HCT116 (cell line): ENCODE results near the gene TMTC2. TPM values are rescaled to one million over a fixed set of nuclear protein-coding genes. Genes with fewer than 3 reads are reported as not detected.

ENCODE experiments used
- ATAC-seq: fragments of 200-7000 bp; cut with Tn5 transposase; 2 replicates; pipeline ENCODE4 v1.9.1; 2020; ENCODE audit warnings: mild to moderate bottlenecking, moderate library complexity
- BruUV-seq: library from RNA; stranded (reverse); fragments of 400-500 nt; replicated peaks from 2 replicates; lab custom pipeline; 2021; lab: Mats Ljungman, UMichigan
- CTCF ChIA-PET: fragments of 300-600 bp; sonication (Branson Sonifier 250); formaldehyde crosslinking; loops from one replicate; lab custom pipeline; 2021; ENCODE audit warnings: antibody characterized with exemption; lab: Charles Lee
- POLR2A ChIA-PET: fragments of 300-600, 350-600 bp; sonication (Branson Sonifier 250); formaldehyde crosslinking; loops from one replicate; lab custom pipeline; 2021; ENCODE audit warnings: antibody characterized with exemption; lab: Charles Lee
- RAD21 ChIA-PET, 2 experiments: fragments of 300-600 bp; sonication (Branson Sonifier 250); formaldehyde crosslinking; loops; one replicate each; lab custom pipeline; 2023; ENCODE audit warnings: low total read pairs in 2 of 2; ENCODE audit not compliant: uncharacterized antibody in 2 of 2, unreplicated experiment in 2 of 2, low non-redundant PET in 1 of 2; lab: Charles Lee
- DNase-seq: peaks from one replicate; pipeline ENCODE4 v3.0.0-alpha.2; 2010; ENCODE audit warnings: low read depth, low spot score
- H2AFZ ChIP-seq: fragments of 200-600 bp; shearing (Covaris generic), sonication (generic); 2 replicates; pipeline ENCODE4 v1.6.1; 2017; ENCODE audit warnings: low read depth, mixed run types, mixed read lengths, antibody characterized with exemption, low read length; ENCODE audit not compliant: poor library complexity, severe bottlenecking
- H3K27ac ChIP-seq: 2 replicates; pipeline ENCODE4 v1.5.1; 2012; ENCODE audit warnings: low read depth, low read length
- H3K27me3 ChIP-seq: fragments of 200-600 bp; sonication (generic); 2 replicates; pipeline ENCODE4 v1.6.1; 2016; ENCODE audit warnings: mixed run types, low read length, mixed read lengths; ENCODE audit not compliant: insufficient read depth
- H3K36me3 ChIP-seq, 2 experiments: fragments of 200-500 bp in 1 of 2; fragments of 200-600 bp in 1 of 2; sonication (Bioruptor generic) in 1 of 2; sonication (generic) in 1 of 2; 2 replicates each; pipeline versions ENCODE4 v1.5.1 to v1.6.1; 2014 to 2016; ENCODE audit warnings: low read length in 2 of 2, inconsistent platforms in 1 of 2, mixed read lengths in 1 of 2, mixed run types in 1 of 2; ENCODE audit not compliant: insufficient read depth in 2 of 2, control insufficient read depth in 1 of 2
- H3K4me1 ChIP-seq, 2 experiments: fragments of 200-600 bp in 1 of 2; sonication (generic) in 1 of 2; 2 replicates each; pipeline versions ENCODE4 v1.5.1 to v1.6.1; 2012 to 2017; ENCODE audit warnings: low read length in 2 of 2, inconsistent platforms in 1 of 2, mild to moderate bottlenecking in 1 of 2, mixed read lengths in 1 of 2, mixed run types in 1 of 2, moderate library complexity in 1 of 2; ENCODE audit not compliant: insufficient read depth in 2 of 2, control insufficient read depth in 1 of 2
- H3K4me2 ChIP-seq: fragments of 200-600 bp; sonication (generic); 2 replicates; pipeline ENCODE4 v1.6.1; 2017; ENCODE audit warnings: mixed run types, low read length, mixed read lengths
- H3K4me3 ChIP-seq, 2 experiments: fragments of 200-600 bp in 1 of 2; sonication (generic) in 1 of 2; replicated peaks in 1 of 2; 2 replicates each; pipeline ENCODE4 v1.5.1; 2011 to 2016; ENCODE audit warnings: low read length in 2 of 2, control low read depth in 1 of 2, low read depth in 1 of 2, mild to moderate bottlenecking in 1 of 2, mixed read lengths in 1 of 2, mixed run types in 1 of 2
- H3K79me2 ChIP-seq: fragments of 200-600 bp; sonication (generic); 2 replicates; pipeline ENCODE4 v1.6.1; 2017; ENCODE audit warnings: mild to moderate bottlenecking, mixed run types, low read length, moderate library complexity, mixed read lengths; ENCODE audit not compliant: insufficient read depth
- H3K9ac ChIP-seq: fragments of 200-600 bp; sonication (generic); 2 replicates; pipeline ENCODE4 v1.6.1; 2016; ENCODE audit warnings: low read length, mixed read lengths
- H3K9me2 ChIP-seq: fragments of 200-600 bp; sonication (generic), shearing (Covaris generic); 2 replicates; pipeline ENCODE4 v1.6.1; 2017; ENCODE audit warnings: mixed run types, mild to moderate bottlenecking, moderate library complexity; ENCODE audit not compliant: insufficient read depth
- H3K9me3 ChIP-seq, 2 experiments: fragments of 200-500 bp in 1 of 2; fragments of 200-600 bp in 1 of 2; sonication (Bioruptor generic) in 1 of 2; sonication (generic) in 1 of 2; 2 replicates each; pipeline ENCODE4 v1.6.1; 2014 to 2017; ENCODE audit warnings: low read length in 2 of 2, mixed read lengths in 2 of 2, inconsistent platforms in 1 of 2, low read depth in 1 of 2, mild to moderate bottlenecking in 1 of 2, mixed run types in 1 of 2, moderate library complexity in 1 of 2; ENCODE audit not compliant: control insufficient read depth in 1 of 2, insufficient read depth in 1 of 2
- H4K20me1 ChIP-seq: fragments of 200-600 bp; sonication (generic), shearing (Covaris generic); 2 replicates; pipeline ENCODE4 v1.6.1; 2017; ENCODE audit warnings: mixed run types, mild to moderate bottlenecking, moderate library complexity; ENCODE audit not compliant: insufficient read depth
- CBX3 ChIP-seq: IDR thresholded peaks from 2 replicates; pipeline ENCODE4 v1.6.1; 2012; ENCODE audit warnings: low read depth
- CEBPB ChIP-seq: IDR thresholded peaks from 2 replicates; pipeline ENCODE4 v1.6.1; 2012; ENCODE audit warnings: low read depth
- EGR1 ChIP-seq: IDR thresholded peaks from 2 replicates; pipeline ENCODE4 v1.6.1; 2012; ENCODE audit warnings: low read depth
- ELF1 ChIP-seq: IDR thresholded peaks from 2 replicates; pipeline ENCODE4 v1.6.1; 2012; ENCODE audit warnings: low read depth, borderline replicate concordance
- EZH2phosphoT487 ChIP-seq: fragments of 200-600 bp; IDR thresholded peaks from 2 replicates; pipeline ENCODE4 v1.6.1; 2018; ENCODE audit warnings: antibody characterized with exemption, borderline replicate concordance
- FOSL1 ChIP-seq: IDR thresholded peaks from 2 replicates; pipeline ENCODE4 v1.6.1; 2012; ENCODE audit warnings: low read depth
- JUND ChIP-seq: IDR thresholded peaks from 2 replicates; pipeline ENCODE4 v1.6.1; 2012
- POLR2A ChIP-seq: IDR thresholded peaks from 2 replicates; pipeline ENCODE4 v1.7.0; 2011; ENCODE audit warnings: borderline replicate concordance; ENCODE audit not compliant: insufficient read depth, insufficient read length; ENCODE audit errors: extremely low read depth
- POLR2AphosphoS5 ChIP-seq: IDR thresholded peaks from 2 replicates; pipeline ENCODE4 v1.6.1; 2011; ENCODE audit warnings: mild to moderate bottlenecking, low read depth, low read length, moderate library complexity
- RAD21 ChIP-seq: IDR thresholded peaks from 2 replicates; pipeline ENCODE4 v1.6.1; 2012; ENCODE audit warnings: low read depth, mild to moderate bottlenecking
- SIN3A ChIP-seq: IDR thresholded peaks from 2 replicates; pipeline ENCODE4 v1.6.1; 2012; ENCODE audit warnings: low read depth
- SP1 ChIP-seq: IDR thresholded peaks from 2 replicates; pipeline ENCODE4 v1.6.1; 2012; ENCODE audit warnings: low read depth
- SRF ChIP-seq: IDR thresholded peaks from 2 replicates; pipeline ENCODE4 v1.6.1; 2012; ENCODE audit warnings: low read depth
- YY1 ChIP-seq: IDR thresholded peaks from 2 replicates; pipeline ENCODE4 v1.6.1; 2011; ENCODE audit warnings: low read length, low read depth, moderate library complexity, mild to moderate bottlenecking; ENCODE audit not compliant: insufficient replicate concordance; ENCODE audit errors: extremely low read depth
- ZFX ChIP-seq: fragments of 450-650 bp; IDR thresholded peaks from 2 replicates; pipeline ENCODE4 v1.6.1; 2017
- ZNF274 ChIP-seq: fragments of 200-500 bp; sonication (Bioruptor generic); IDR thresholded peaks from 2 replicates; pipeline ENCODE4 v1.6.1; 2014; ENCODE audit warnings: mild to moderate bottlenecking, low read depth, low read length, inconsistent platforms
- intact Hi-C: fragments of 100-400 bp; cut with micrococcal nuclease; formaldehyde crosslinking; loops from 2 replicates; pipeline ENCODE4 v1.10.0; 2022
- total RNA-seq: library from RNA; stranded (reverse); gene quantifications from one replicate; pipeline ENCODE4 v1.2.1, GENCODE V29; 2021; ENCODE audit not compliant: unreplicated experiment
- TF ChIP-seq, protein P1 (sequence below): IDR thresholded peaks from 2 replicates; pipeline ENCODE4 v1.6.1; 2011; ENCODE audit warnings: mild to moderate bottlenecking, low read length, moderate library complexity; ENCODE audit not compliant: insufficient replicate concordance; ENCODE audit errors: extremely low read depth
- TF ChIP-seq, protein P2 (sequence below): IDR thresholded peaks from 2 replicates; pipeline ENCODE4 v1.6.1; 2012; ENCODE audit warnings: low read depth
- TF ChIP-seq, protein P3 (sequence below): IDR thresholded peaks from 2 replicates; pipeline ENCODE4 v1.6.1; 2012

TMTC2 gene
- total RNA-seq, 1 experiment from 2014 or later = 11.5 TPM

DNA sequence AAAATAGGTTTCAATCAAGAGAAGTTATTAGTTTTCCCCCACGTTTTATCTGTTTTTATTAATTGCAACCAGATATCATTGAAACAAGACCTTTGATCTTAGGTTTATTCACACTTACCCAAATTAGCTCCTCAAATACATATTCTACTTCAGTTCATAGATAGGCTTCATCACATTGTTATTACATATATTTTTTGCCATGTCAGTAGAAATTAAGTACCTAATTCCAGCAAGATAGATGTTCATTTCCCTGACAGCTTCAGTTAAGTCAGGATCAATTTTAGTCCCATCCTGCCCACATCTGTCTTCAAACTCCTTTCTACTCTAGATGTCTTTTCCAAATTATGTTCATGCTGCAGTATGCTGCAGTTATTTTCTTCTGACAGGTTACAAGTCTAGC is 388.8 kb downstream of the TMTC2 start:
- no peak for ATAC-seq
- no peak overlapping the region for H3K27ac ChIP-seq
- H3K4me3 ChIP-seq = no peak overlapping the region
- H3K4me1 ChIP-seq = no peaks in the 10 kb centered on the region
- TF ChIP-seq ELF1 = no peak
- TF ChIP-seq CEBPB = no peak
- TF ChIP-seq SP1 = no peak
- no peak for TF ChIP-seq ZFX
- no peak for TF ChIP-seq SIN3A
- TF ChIP-seq EZH2phosphoT487 = no peak
- TF ChIP-seq POLR2A = no peak
- no peak for TF ChIP-seq POLR2AphosphoS5
- TF ChIP-seq, protein P1, sequence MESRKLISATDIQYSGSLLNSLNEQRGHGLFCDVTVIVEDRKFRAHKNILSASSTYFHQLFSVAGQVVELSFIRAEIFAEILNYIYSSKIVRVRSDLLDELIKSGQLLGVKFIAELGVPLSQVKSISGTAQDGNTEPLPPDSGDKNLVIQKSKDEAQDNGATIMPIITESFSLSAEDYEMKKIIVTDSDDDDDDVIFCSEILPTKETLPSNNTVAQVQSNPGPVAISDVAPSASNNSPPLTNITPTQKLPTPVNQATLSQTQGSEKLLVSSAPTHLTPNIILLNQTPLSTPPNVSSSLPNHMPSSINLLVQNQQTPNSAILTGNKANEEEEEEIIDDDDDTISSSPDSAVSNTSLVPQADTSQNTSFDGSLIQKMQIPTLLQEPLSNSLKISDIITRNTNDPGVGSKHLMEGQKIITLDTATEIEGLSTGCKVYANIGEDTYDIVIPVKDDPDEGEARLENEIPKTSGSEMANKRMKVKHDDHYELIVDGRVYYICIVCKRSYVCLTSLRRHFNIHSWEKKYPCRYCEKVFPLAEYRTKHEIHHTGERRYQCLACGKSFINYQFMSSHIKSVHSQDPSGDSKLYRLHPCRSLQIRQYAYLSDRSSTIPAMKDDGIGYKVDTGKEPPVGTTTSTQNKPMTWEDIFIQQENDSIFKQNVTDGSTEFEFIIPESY = no peak
- TF ChIP-seq RAD21 = no peak
- TF ChIP-seq ZNF274 = no peak
- TF ChIP-seq SRF = no peak
- no peak for TF ChIP-seq YY1
- no peak for TF ChIP-seq CBX3
- TF ChIP-seq JUND = no peak
- no peak for TF ChIP-seq FOSL1
- TF ChIP-seq, protein P2, sequence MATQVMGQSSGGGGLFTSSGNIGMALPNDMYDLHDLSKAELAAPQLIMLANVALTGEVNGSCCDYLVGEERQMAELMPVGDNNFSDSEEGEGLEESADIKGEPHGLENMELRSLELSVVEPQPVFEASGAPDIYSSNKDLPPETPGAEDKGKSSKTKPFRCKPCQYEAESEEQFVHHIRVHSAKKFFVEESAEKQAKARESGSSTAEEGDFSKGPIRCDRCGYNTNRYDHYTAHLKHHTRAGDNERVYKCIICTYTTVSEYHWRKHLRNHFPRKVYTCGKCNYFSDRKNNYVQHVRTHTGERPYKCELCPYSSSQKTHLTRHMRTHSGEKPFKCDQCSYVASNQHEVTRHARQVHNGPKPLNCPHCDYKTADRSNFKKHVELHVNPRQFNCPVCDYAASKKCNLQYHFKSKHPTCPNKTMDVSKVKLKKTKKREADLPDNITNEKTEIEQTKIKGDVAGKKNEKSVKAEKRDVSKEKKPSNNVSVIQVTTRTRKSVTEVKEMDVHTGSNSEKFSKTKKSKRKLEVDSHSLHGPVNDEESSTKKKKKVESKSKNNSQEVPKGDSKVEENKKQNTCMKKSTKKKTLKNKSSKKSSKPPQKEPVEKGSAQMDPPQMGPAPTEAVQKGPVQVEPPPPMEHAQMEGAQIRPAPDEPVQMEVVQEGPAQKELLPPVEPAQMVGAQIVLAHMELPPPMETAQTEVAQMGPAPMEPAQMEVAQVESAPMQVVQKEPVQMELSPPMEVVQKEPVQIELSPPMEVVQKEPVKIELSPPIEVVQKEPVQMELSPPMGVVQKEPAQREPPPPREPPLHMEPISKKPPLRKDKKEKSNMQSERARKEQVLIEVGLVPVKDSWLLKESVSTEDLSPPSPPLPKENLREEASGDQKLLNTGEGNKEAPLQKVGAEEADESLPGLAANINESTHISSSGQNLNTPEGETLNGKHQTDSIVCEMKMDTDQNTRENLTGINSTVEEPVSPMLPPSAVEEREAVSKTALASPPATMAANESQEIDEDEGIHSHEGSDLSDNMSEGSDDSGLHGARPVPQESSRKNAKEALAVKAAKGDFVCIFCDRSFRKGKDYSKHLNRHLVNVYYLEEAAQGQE = no peak
- TF ChIP-seq, protein P3, sequence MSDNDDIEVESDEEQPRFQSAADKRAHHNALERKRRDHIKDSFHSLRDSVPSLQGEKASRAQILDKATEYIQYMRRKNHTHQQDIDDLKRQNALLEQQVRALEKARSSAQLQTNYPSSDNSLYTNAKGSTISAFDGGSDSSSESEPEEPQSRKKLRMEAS = no peak
- TF ChIP-seq EGR1 = no peak
- TF ChIP-seq, all 23 proteins: peak for 0
- no peak overlapping the region for H3K9ac ChIP-seq
- H3K79me2 ChIP-seq = no peaks in the 10 kb centered on the region
- ChIA-PET RAD21 (no interaction called here), POLR2A (no interaction called here), CTCF (no interaction called here)
- H4K20me1 ChIP-seq = no peaks in the 10 kb centered on the region
- intact Hi-C loops = no loop called here
- no peak overlapping the region for H3K4me2 ChIP-seq
- no peaks in the 10 kb centered on the region for H3K9me2 ChIP-seq
- BruUV-seq = no TSS peak
- H3K9me3 ChIP-seq = no peaks in the 10 kb centered on the region
- DNase-seq = no peak
- no peaks in the 10 kb centered on the region for H3K27me3 ChIP-seq
- H3K36me3 ChIP-seq = no peaks in the 10 kb centered on the region
- H2AFZ ChIP-seq = no peak overlapping the region
